GM12875 (cell line): ENCODE results near the gene GAA.

Experiments used
- H3K4me3 ChIP-seq: one replicate; pipeline ENCODE4 v1.5.1; 2011; ENCODE audit warnings: low read depth, low read length, control low read depth
- TF ChIP-seq, protein P1 (sequence below): IDR thresholded peaks from 2 replicates; pipeline ENCODE4 v1.5.1; 2011; ENCODE audit warnings: low read depth, mild to moderate bottlenecking, control low read depth, inconsistent platforms, low read length, moderate library complexity, borderline replicate concordance; ENCODE audit not compliant: insufficient read depth

The GAA gene

DNA sequence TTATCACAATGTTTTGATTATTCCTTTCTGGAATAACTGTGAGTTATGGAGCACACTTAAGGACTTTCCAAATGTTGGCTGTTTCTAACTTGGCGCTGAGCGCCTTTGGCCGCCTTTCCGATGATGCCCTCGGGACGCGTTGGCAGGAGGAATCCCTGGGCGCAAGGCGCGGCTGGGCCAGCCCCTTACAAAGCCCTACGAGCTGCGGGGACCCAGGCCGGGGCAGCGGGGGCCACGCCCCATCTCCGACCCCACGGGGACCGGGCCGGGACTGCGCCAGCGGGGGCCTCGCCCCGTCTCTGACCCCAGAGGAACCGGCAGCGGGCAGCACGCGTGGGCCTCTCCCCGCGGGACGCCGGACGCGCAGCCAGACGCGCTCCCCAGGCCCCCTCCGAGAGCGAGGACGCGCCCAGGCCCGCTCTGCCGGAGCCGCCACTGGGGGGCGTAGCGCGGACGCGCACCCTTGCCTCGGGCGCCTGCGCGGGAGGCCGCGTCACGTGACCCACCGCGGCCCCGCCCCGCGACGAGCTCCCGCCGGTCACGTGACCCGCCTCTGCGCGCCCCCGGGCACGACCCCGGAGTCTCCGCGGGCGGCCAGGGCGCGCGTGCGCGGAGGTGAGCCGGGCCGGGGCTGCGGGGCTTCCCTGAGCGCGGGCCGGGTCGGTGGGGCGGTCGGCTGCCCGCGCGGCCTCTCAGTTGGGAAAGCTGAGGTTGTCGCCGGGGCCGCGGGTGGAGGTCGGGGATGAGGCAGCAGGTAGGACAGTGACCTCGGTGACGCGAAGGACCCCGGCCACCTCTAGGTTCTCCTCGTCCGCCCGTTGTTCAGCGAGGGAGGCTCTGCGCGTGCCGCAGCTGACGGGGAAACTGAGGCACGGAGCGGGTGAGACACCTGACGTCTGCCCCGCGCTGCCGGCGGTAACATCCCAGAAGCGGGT, at the start of gene GAA:
Gene GAA (plus strand): TSS at position 571 of the 935 bp plus-strand sequence. CDS start 3,006 bp downstream, outside the sequence.
- TF ChIP-seq, protein P1, sequence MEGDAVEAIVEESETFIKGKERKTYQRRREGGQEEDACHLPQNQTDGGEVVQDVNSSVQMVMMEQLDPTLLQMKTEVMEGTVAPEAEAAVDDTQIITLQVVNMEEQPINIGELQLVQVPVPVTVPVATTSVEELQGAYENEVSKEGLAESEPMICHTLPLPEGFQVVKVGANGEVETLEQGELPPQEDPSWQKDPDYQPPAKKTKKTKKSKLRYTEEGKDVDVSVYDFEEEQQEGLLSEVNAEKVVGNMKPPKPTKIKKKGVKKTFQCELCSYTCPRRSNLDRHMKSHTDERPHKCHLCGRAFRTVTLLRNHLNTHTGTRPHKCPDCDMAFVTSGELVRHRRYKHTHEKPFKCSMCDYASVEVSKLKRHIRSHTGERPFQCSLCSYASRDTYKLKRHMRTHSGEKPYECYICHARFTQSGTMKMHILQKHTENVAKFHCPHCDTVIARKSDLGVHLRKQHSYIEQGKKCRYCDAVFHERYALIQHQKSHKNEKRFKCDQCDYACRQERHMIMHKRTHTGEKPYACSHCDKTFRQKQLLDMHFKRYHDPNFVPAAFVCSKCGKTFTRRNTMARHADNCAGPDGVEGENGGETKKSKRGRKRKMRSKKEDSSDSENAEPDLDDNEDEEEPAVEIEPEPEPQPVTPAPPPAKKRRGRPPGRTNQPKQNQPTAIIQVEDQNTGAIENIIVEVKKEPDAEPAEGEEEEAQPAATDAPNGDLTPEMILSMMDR, result peak; percentile 91
- peak within 1 kb of the TSS; percentile 91 for H3K4me3 ChIP-seq

DNA sequence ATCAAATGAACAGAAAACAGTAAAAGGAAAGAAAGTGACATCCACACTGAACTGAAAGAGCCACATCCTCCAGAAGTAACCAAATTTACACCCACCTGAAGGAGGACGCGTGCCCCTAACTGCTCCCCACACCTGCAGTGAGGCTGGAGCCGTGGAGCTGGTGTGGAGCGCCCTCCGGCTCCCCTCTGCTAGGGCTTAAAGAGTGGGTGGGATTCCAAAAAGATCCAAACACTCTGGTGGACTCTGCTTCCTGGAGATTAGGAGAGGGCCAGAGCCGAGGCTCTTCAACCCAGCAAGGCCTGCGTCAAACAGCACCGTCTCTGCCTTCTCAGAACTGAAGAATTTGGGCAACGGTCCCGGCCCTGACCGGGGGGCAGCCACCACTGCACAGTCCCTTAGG, 49.7 kb upstream of the GAA start:
- no peak overlapping the region for H3K4me3 ChIP-seq
- TF ChIP-seq, protein P1, result no peak

DNA sequence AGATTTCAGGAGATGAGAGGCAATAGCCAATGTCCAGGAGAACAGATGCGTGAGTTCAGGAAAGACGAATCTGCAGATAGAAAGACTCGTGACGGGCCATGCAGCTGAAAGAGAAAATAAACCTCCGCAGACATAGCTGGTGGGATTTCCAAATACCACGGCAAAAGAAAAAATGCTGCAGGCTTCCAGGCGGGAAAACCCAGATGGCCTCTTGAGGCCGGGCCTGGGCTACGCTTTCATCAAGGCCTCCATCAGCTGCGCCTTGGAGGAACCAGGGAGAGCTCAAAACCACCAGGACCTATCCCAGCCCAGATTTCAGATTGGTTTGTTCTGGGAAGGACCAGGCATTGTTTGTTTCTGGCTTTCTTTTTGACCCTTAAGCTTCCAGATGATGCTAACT, 48.3 kb upstream of the GAA start:
- no peak overlapping the region for H3K4me3 ChIP-seq
- TF ChIP-seq, protein P1, result no peak

DNA sequence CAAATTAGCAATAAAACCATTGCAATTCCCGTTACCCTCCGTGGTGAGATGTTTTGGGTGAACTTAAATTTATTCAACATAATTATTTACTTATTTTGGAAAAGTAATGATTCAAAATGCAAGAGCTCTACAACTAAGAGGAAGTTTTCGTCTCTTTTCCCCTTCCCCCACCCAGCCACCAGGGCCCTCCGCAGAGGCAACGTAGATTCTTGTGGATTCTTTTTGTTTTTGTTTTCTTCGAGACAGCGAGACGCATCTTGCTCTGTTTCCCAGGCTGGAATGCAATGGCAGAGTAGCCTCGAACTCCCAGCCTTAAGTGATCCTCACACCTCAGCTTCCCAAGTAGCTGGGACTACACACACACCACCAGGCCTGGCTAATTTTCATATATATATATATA, 45.8 kb upstream of the GAA start:
- TF ChIP-seq, protein P1, result no peak
- H3K4me3 ChIP-seq, result no peak overlapping the region

DNA sequence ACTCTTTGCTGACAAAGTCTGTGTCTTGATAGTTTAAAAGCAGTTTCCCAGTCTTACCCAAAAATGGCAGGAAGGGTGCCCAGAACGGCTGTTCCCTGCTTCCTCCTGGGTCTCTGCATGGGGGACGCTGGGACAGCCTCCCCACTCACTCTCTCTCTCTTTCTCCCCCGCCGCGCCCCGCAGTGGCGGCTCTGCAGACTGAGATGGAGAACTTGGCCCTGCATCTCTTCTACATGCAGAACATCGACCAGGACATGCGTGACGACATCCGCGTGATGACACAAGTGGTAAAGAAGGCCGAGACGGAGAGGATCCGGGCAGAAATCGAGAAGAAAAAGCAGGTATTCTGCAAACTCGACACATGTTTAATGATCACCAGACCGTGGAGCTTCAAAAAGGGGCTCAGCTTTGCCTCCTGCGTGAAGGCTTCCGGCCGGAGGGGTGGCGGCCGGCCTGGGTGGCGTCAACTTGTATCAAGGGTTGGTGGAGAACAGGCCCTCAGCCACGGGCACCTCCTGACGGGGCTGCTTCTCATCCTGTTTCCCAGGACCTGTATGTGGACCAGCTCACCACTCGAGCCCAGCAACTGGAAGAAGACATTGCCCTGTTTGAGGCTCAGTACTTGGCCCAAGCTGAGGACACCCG, 42.9 kb upstream of the GAA start:
- H3K4me3 ChIP-seq, result no peak overlapping the region
- TF ChIP-seq, protein P1, result no peak

DNA sequence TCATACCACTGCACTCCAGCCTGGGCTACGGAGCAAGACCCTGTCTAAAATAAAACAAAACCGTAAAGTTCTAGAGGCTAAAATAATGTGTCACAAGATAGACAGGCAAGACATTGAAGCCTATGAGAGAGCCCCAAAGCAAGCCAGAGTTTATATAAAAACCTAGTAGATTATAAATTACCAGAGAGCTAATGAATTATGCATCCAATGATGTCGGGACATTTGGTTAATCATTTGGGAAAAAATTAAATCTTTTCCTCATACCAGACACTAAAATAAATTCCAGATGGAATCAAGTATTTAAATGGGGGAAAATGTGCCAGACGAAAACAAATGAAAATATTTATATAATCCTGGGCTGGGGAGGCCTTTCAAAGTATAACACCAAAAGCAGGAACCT, 40.7 kb upstream of the GAA start:
- no peak overlapping the region for H3K4me3 ChIP-seq
- TF ChIP-seq, protein P1, result no peak
